ENCODE data around the gene IPO9. TPM values are rescaled to one million over a fixed set of nuclear protein-coding genes. Genes with fewer than 3 reads are reported as not detected.

Gene IPO9
- total RNA-seq, 2 donors from 2014 or later: 22.9 to 52.0 TPM

DNA sequence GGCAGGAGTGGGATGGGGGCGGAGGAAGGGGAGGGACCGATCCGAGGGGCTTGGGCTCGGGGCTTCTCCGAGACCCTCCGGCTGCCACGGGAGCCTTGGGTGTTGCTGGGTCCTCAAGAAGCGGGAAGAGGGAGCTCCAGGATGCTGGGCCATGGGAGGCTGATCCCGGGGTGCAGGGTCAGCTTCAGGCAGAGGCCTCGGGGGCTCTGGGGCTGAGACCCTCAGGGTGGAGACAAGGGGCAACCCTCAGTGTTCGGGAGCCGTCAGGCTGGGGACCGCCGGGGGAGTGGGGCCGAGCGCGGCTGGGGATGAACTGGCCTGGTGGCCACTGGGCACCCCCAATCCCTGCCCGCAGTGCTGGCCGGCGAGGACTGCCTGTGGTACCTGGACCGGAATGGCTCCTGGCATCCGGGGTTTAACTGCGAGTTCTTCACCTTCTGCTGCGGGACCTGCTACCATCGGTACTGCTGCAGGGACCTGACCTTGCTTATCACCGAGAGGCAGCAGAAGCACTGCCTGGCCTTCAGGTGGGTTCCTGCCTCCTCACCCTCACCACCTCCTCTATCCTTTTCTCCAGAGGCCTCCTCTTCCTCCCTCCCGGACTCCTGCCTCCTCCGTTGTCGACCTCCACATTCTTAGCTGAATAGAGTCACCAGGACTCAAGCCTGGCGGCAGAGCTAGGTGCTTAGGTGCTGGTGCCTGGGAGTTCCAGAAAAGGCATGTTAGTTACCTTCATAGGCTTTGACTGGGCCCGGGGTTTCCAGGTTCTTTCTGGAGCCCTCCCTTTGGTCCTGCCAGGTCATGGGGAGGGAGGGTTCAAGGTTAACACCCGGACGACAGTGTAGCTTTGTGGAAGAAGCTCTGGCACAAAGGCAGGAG, 60.4 kb downstream of the IPO9 start:
- Histone ChIP-seq H3K27ac (no peak overlapping the region), H3K4me1 (peaks cover 5% of the 10 kb centered on the region), H3K9ac (ENCODE audit: low read depth in 2 of 2, low read length in 2 of 2) (peak overlapping the region; percentile 52 to 64), H3K27me3 (peaks cover 12% of the 10 kb centered on the region), H3K4me3 (peak overlapping the region; percentile 66), H3K36me3 (no peaks in the 10 kb centered on the region), H3K9me3 (no peaks in the 10 kb centered on the region)
- intact Hi-C loops (cut with DNase I): no loop called here
- DNase-seq: no peak
- TF ChIP-seq CTCF (IDR thresholded peaks at IDR 0.05): no peak

- Histone ChIP-seq H3K4me3 (no peak overlapping the region), H3K27me3 (peaks cover 12% of the 10 kb centered on the region), H3K9me3 (no peaks in the 10 kb centered on the region), H3K9ac (ENCODE audit: low read depth in 2 of 2, low read length in 2 of 2) (no peak overlapping the region), H3K4me1 (peaks cover 5% of the 10 kb centered on the region), H3K36me3 (no peaks in the 10 kb centered on the region), H3K27ac (no peak overlapping the region)
- DNase-seq: no peak
- intact Hi-C loops (cut with DNase I): no loop called here
- TF ChIP-seq CTCF (IDR thresholded peaks at IDR 0.05): no peak
Observed at GRCh38 chr1:201890223-201890622, 61.3 kb downstream of the IPO9 start.

GRCh38 chr1:201890806-201891450, 62.0 kb downstream of the IPO9 start:
- intact Hi-C loops (cut with DNase I): no loop called here
- Histone ChIP-seq H3K9ac (ENCODE audit: low read depth in 2 of 2, low read length in 2 of 2) (no peak overlapping the region), H3K9me3 (no peaks in the 10 kb centered on the region), H3K36me3 (no peaks in the 10 kb centered on the region), H3K4me1 (peaks cover 5% of the 10 kb centered on the region), H3K27ac (no peak overlapping the region), H3K4me3 (no peak overlapping the region), H3K27me3 (peaks cover 12% of the 10 kb centered on the region)
- TF ChIP-seq CTCF (IDR thresholded peaks at IDR 0.05): no peak
- no peak for DNase-seq

DNA sequence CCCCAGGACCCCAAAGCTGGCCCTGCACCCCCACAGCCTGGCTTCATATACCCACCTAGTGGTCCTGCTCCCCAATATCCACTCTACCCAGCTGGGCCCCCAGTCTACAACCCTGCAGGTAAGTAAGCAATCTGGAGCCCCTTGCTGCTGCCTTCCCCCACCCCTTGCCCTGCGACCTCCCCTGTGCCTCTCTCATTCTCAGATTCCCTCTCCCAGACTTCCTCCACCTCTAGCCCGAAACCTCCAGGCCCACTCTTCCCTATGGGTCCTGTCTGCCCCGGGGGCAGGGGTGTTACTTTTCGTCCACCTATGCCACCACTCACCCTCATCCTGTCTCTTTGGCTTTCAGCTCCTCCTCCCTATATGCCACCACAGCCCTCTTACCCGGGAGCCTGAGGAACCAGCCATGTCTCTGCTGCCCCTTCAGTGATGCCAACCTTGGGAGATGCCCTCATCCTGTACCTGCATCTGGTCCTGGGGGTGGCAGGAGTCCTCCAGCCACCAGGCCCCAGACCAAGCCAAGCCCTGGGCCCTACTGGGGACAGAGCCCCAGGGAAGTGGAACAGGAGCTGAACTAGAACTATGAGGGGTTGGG, 62.6 kb downstream of the IPO9 start:
- H3K27me3 ChIP-seq: peaks cover 12% of the 10 kb centered on the region
- intact Hi-C loops (cut with DNase I): no loop called here
- H3K9me3 ChIP-seq: no peaks in the 10 kb centered on the region
- no peak for DNase-seq
- no peak for TF ChIP-seq CTCF (IDR thresholded peaks at IDR 0.05)
- H3K4me1 ChIP-seq: peaks cover 5% of the 10 kb centered on the region
- no peaks in the 10 kb centered on the region for H3K36me3 ChIP-seq
- H3K9ac ChIP-seq (ENCODE audit: low read depth in 2 of 2, low read length in 2 of 2): no peak overlapping the region
- no peak overlapping the region for H3K27ac ChIP-seq
- H3K4me3 ChIP-seq: no peak overlapping the region

DNA sequence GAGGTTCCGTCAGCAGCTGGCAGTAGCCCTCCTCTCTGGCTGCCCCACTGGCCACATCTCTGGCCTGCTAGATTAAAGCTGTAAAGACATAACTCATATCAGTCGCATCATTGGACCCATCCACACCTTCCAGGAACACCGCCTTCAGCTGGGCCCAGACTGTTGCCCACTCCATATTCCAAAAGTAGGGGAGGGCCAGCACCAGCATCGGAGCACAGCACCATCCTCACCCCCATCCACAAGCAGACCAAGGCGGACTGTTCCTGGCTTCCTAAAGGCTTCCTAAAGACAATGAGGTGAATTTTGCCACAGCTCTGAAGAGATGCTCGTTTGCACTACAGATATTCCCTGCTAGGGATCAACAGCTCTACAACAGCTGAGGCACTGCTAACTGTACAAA, 63.3 kb downstream of the IPO9 start:
- H3K9me3 ChIP-seq: no peaks in the 10 kb centered on the region
- no peak overlapping the region for H3K9ac ChIP-seq (ENCODE audit: low read depth in 2 of 2, low read length in 2 of 2)
- intact Hi-C loops (cut with DNase I): no loop called here
- DNase-seq: no peak
- H3K36me3 ChIP-seq: no peaks in the 10 kb centered on the region
- no peak overlapping the region for H3K4me3 ChIP-seq
- no peak overlapping the region for H3K27ac ChIP-seq
- H3K4me1 ChIP-seq: peaks cover 5% of the 10 kb centered on the region
- no peak for TF ChIP-seq CTCF (IDR thresholded peaks at IDR 0.05)
- H3K27me3 ChIP-seq: peaks cover 12% of the 10 kb centered on the region
